GM12865 (cell line): ENCODE data around the gene ZNF521.

ENCODE experiments used
- DNase-seq: peaks from one replicate; pipeline ENCODE4 v3.0.0; 2010; ENCODE audit warnings: low read depth
- H3K4me3 ChIP-seq: 2 replicates; pipeline ENCODE4 v1.5.1; 2011; ENCODE audit warnings: mild to moderate bottlenecking, low read depth, low read length, control low read depth
- CTCF ChIP-seq: IDR thresholded peaks from 2 replicates; pipeline ENCODE4 v1.5.1; 2011; ENCODE audit warnings: low read length, control low read depth, low read depth, inconsistent platforms; ENCODE audit not compliant: insufficient read depth; ENCODE audit errors: missing control alignments

Gene ZNF521

GRCh38 chr18:25103468-25104155, 248.4 kb downstream of the ZNF521 start:
- no peak for DNase-seq
- H3K4me3 ChIP-seq: no peak overlapping the region
- TF ChIP-seq CTCF: no peak

- TF ChIP-seq CTCF: no peak
- H3K4me3 ChIP-seq: no peak overlapping the region
- no peak for DNase-seq
Observed at GRCh38 chr18:25102662-25103061, 249.3 kb downstream of the ZNF521 start.

GRCh38 chr18:25100418-25100817, 251.5 kb downstream of the ZNF521 start:
- H3K4me3 ChIP-seq: no peak overlapping the region
- TF ChIP-seq CTCF: no peak
- no peak for DNase-seq

GRCh38 chr18:25099895-25100294, 252.1 kb downstream of the ZNF521 start:
- H3K4me3 ChIP-seq: no peak overlapping the region
- no peak for TF ChIP-seq CTCF
- no peak for DNase-seq

- no peak for DNase-seq
Observed at GRCh38 chr18:25097569-25098056, 254.4 kb downstream of the ZNF521 start.

GRCh38 chr18:25097057-25097456, 254.9 kb downstream of the ZNF521 start:
- H3K4me3 ChIP-seq: no peak overlapping the region

More at GRCh38 chr18:25097569-25098056, 254.4 kb downstream of the ZNF521 start:
- H3K4me3 ChIP-seq: no peak overlapping the region
- TF ChIP-seq CTCF: no peak

More at GRCh38 chr18:25097057-25097456, 254.9 kb downstream of the ZNF521 start:
- DNase-seq: no peak
- TF ChIP-seq CTCF: no peak
